Measurements from ENCODE around the gene PTPRJ. TPM values are rescaled to one million over a fixed set of nuclear protein-coding genes. Genes with fewer than 3 reads are reported as not detected.

The PTPRJ gene
- total RNA-seq, 2 experiments from 2014 or later, result 56.5 to 62.9 TPM

DNA sequence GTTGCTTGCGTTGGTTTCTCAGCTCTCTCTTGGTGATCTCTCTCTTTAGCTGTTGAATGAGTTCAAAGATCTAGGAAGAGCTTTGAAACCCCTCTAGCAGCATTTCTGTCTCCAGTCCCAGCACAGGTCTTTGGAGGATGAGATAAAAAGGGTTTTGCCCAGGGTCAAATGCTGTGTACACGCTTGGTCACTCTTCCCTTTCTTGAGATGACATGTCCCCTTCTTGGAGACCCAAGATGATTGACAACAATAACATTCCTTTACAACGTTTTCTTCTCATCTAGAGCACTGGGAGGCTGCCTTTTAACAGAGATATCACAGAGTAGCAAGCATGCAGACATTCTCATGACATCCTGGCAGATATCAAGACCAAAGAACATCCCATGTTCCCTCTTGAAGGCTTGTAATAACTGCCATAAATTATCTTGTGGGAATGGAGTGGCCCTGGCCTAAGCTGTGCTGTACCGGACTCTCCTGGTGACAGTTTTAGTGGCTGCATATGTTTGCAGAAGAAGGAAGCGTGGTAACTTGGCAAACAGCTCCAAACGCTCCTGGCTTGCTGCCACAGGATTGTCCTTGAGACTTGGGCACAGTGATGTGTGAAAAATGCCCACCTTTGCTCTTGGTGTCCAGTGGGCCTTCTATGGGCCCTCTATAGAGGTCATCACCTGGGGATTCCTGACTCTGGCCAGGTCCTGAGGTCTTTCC lies 107.8 kb downstream of the PTPRJ start:
- Mint-ChIP-seq H3K4me3 (no peak overlapping the region), H3K4me1 (ENCODE audit: low read depth) (peaks cover 42% of the 10 kb centered on the region), H3K27me3 (ENCODE audit: low read depth) (no peaks in the 10 kb centered on the region), H3K36me3 (ENCODE audit: low read depth) (peaks cover 13% of the 10 kb centered on the region), H3K9me3 (ENCODE audit: insufficient read depth) (no peaks in the 10 kb centered on the region), H3K27ac (no peak overlapping the region)
- DNase-seq (no peak), ATAC-seq (no peak)
- POLR2A ChIA-PET, result no interaction called here
- CTCF ChIA-PET, result interaction anchor here (1.3 to 2.3 kb wide), 3 partner anchors 20 to 154 kb away, joined by 3 to 6 read pairs (median 4); no protein-coding TSS in a partner anchor

DNA sequence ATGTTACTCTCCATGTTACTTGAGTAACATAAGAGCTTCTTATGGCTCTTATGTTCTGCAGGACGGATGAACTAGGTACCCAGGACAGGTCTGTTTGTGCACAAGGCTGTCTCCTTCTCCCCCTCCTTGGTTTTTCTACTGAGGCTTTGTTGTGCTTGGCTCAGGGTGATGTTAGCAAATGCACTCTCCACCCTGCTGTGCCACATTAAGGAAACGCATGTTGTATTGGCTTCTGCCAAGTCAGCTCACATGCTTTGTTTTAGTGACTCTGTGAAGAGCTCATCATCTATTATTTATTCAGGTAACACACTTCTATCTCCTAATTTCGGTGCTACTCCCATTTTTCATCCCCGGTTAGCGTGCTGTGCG lies 108.3 kb downstream of the PTPRJ start:
- Mint-ChIP-seq H3K27ac (no peak overlapping the region), H3K4me3 (no peak overlapping the region), H3K27me3 (ENCODE audit: low read depth) (no peaks in the 10 kb centered on the region), H3K9me3 (ENCODE audit: insufficient read depth) (no peaks in the 10 kb centered on the region), H3K4me1 (ENCODE audit: low read depth) (peaks cover 39% of the 10 kb centered on the region), H3K36me3 (ENCODE audit: low read depth) (peaks cover 11% of the 10 kb centered on the region)
- CTCF ChIA-PET, result interaction anchor here (1.3 to 2.3 kb wide), 2 partner anchors 19 to 154 kb away, joined by 3 to 6 read pairs; no protein-coding TSS in a partner anchor
- DNase-seq (no peak), ATAC-seq (no peak)
- POLR2A ChIA-PET, result no interaction called here

DNA sequence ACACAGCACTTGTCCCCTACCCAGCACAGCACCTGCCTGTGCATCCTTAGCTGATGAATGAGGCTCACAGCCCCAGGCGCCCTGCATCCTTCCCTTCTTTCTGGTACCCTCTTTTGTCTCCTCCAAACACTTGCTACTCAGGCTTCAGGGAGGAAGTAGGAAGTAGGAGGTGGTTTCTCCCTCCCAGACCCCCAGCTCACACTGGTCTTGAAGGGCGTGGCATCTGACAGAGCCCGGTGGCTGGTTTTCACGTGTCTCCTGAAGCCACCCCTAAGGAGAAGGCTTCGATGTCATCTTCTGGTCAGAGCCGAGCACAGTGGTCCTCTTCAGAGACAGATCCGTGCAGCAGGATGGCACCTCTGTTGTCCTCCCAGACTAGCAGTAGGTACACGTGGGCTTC lies 109.8 kb downstream of the PTPRJ start:
- POLR2A ChIA-PET, result no interaction called here
- peaks cover 6% of the 10 kb centered on the region for H3K36me3 Mint-ChIP-seq (ENCODE audit: low read depth)
- no peaks in the 10 kb centered on the region for H3K9me3 Mint-ChIP-seq (ENCODE audit: insufficient read depth)
- peak overlapping the region; percentile 23 for H3K27ac Mint-ChIP-seq
- H3K27me3 Mint-ChIP-seq (ENCODE audit: low read depth), result no peaks in the 10 kb centered on the region
- no peak for ATAC-seq
- no peak for DNase-seq
- H3K4me3 Mint-ChIP-seq, result no peak overlapping the region
- CTCF ChIA-PET, result interaction anchor here (2.3 kb wide), 1 partner anchor 17 kb away, joined by 6 read pairs; no protein-coding TSS in a partner anchor
- H3K4me1 Mint-ChIP-seq (ENCODE audit: low read depth), result peaks cover 44% of the 10 kb centered on the region

DNA sequence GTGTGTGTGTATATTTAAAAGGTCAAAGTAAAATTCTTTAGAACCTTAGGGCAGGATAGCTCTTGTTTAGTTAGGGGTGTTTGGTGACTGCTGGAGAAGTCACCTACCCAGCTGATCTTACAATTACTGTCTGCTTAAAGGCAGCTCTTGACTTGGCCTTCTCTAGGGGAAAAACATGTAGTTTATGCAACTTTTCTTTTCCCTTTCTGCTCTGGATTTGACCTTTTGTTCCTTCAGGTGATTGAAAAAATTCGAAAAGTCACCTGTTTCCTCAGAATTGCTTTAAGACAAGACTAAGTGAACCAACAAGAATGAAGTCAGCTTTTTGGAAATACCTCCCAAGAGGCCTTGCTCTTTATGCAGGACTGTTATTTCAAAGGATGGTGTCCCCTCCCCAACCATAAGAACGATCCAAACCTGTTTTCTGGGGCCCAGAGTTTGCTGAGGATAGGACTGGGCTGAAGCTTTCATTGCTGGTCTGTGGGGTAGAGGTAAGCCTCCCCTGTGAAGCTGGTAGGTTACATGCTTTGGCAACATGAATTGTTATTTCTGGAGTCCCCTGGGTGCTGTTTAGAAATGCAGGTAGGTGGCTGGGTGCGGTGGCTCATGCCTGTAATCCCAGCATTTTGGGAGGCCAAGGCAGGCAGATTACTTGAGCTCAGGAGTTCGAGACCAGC lies 111.2 kb downstream of the PTPRJ start:
- peaks cover 49% of the 10 kb centered on the region for H3K4me1 Mint-ChIP-seq (ENCODE audit: low read depth)
- ChIA-PET POLR2A (no interaction called here), CTCF (interaction anchor here (1.0 to 1.8 kb wide), 2 partner anchors 16 to 29 kb away, joined by 3 to 4 read pairs; no protein-coding TSS in a partner anchor)

DNA sequence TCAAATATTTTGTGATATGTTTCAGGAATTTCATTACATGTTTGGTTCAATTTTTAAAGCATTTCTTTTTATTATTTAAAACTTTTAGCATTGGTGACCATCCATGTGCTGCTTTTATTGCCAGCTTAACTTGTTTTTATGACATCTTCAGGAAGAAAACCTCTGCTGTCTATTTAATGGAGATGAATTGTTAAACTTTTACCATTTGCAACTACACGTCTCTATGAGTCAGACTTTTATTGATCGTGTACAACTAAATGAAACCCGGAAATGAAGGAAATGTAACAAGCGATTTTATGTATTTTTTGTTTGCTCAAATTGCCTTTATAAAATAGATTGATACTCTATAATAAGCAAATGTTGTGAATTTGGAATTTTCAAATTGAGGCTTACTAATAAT lies 113.0 kb downstream of the PTPRJ start:
- CTCF ChIA-PET, result interaction anchor here (1.1 kb wide), 1 partner anchor 16 kb away, joined by 4 read pairs; no protein-coding TSS in a partner anchor
- no peaks in the 10 kb centered on the region for H3K9me3 Mint-ChIP-seq (ENCODE audit: insufficient read depth)
- H3K36me3 Mint-ChIP-seq (ENCODE audit: low read depth), result peaks cover 7% of the 10 kb centered on the region
- POLR2A ChIA-PET, result no interaction called here
- peaks cover 58% of the 10 kb centered on the region for H3K4me1 Mint-ChIP-seq (ENCODE audit: low read depth)
- H3K4me3 Mint-ChIP-seq, result no peak overlapping the region
- H3K27ac Mint-ChIP-seq, result no peak overlapping the region
- ATAC-seq, result no peak
- no peaks in the 10 kb centered on the region for H3K27me3 Mint-ChIP-seq (ENCODE audit: low read depth)
- no peak for DNase-seq

More for the DNA sequence above, 111.2 kb downstream of the PTPRJ start:
- Mint-ChIP-seq H3K27me3 (ENCODE audit: low read depth) (no peaks in the 10 kb centered on the region), H3K4me3 (no peak overlapping the region), H3K27ac (no peak overlapping the region), H3K9me3 (ENCODE audit: insufficient read depth) (no peaks in the 10 kb centered on the region), H3K36me3 (ENCODE audit: low read depth) (peaks cover 4% of the 10 kb centered on the region)
- DNase-seq, result no peak
- ATAC-seq, result no peak

DNA sequence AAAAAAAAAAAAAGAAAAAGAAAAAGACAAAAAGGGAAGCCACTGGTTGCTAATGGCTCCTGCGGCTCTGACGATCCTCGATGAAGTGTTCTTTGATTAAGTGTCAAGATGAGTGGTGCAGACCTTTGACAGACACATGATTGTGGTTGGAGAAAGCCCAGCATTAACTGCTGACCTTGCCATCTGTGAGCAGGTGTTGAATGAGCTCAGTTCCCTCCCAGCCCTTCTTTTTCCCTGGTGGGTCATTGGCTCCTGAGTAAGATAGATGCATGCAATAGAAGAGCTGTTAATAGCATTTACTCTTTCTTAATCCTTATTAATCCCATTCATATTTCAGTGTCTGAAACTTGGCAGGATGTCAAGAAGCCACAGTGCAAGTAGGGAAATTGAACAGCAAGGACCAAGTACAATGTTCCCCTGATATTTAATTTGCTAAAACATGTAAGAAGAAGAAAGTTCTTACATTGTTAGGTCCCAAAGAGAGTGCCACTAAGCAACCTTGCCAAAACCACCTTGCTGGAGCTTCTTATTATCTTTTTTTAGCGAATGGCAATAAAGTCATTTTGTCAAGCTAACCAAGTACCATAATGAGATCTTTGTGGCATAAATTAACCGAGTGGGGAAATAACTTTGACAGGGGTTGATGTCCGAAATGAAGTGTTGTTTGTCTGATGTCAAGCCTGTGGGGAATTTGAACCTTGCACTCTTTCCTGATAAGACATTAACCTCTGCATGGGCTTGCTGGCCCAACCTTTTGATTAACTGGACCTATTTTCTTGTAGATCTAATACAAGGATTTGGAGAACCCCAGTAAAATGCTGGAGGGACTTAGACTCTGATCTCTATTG lies 113.7 kb downstream of the PTPRJ start:
- CTCF ChIA-PET, result interaction anchor here (1.1 kb wide), 1 partner anchor 15 kb away, joined by 4 read pairs; no protein-coding TSS in a partner anchor
- Mint-ChIP-seq H3K27ac (peak overlapping the region; percentile 7), H3K4me1 (ENCODE audit: low read depth) (peaks cover 58% of the 10 kb centered on the region), H3K27me3 (ENCODE audit: low read depth) (no peaks in the 10 kb centered on the region), H3K36me3 (ENCODE audit: low read depth) (peaks cover 7% of the 10 kb centered on the region), H3K9me3 (ENCODE audit: insufficient read depth) (no peaks in the 10 kb centered on the region), H3K4me3 (no peak overlapping the region)
- no peak for ATAC-seq
- POLR2A ChIA-PET, result no interaction called here
- DNase-seq, result peak; percentile 18

DNA sequence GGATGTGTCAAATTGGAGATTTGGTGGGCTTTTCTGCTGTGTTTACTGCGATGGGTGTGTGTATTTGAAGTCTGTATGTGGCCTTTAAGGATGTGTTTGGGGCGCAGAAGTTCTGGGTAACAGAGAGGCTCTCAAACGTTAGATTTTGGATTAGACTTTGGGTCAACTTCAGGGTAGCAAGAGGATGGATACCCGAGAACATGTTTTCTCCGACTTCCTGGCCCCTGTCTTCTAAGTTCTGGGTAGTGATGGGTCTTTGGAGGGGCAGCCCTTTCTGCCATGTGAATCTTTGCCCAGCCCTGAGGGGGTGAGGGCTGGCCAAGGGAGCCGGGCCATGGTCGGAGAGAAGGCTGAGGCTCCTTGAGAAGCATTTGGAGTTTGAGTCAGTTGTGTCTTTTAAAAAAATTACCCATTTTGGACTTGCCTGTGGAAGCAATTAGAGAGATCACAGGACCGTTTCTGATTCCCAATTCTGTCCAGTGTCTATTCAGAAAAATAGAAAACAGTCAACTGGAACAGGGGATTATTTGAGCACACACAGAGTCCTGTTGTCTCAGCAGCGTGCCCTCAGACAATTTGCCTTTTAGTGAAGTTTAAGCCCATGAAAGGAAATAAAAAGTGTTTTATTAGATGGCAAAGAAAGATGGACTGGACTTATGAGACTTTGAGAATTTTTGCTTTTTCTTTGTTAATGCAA lies 114.4 kb downstream of the PTPRJ start:
- ChIA-PET POLR2A (no interaction called here), CTCF (interaction anchor here (1.0 kb wide), 1 partner anchor 14 kb away, joined by 4 read pairs; no protein-coding TSS in a partner anchor)
- peak overlapping the region; percentile 7 for H3K27ac Mint-ChIP-seq
- no peaks in the 10 kb centered on the region for H3K9me3 Mint-ChIP-seq (ENCODE audit: insufficient read depth)
- DNase-seq (peak; percentile 1), ATAC-seq (no peak)
- H3K36me3 Mint-ChIP-seq (ENCODE audit: low read depth), result peaks cover 7% of the 10 kb centered on the region
- H3K4me1 Mint-ChIP-seq (ENCODE audit: low read depth), result peaks cover 57% of the 10 kb centered on the region
- H3K27me3 Mint-ChIP-seq (ENCODE audit: low read depth), result no peaks in the 10 kb centered on the region
- no peak overlapping the region for H3K4me3 Mint-ChIP-seq

DNA sequence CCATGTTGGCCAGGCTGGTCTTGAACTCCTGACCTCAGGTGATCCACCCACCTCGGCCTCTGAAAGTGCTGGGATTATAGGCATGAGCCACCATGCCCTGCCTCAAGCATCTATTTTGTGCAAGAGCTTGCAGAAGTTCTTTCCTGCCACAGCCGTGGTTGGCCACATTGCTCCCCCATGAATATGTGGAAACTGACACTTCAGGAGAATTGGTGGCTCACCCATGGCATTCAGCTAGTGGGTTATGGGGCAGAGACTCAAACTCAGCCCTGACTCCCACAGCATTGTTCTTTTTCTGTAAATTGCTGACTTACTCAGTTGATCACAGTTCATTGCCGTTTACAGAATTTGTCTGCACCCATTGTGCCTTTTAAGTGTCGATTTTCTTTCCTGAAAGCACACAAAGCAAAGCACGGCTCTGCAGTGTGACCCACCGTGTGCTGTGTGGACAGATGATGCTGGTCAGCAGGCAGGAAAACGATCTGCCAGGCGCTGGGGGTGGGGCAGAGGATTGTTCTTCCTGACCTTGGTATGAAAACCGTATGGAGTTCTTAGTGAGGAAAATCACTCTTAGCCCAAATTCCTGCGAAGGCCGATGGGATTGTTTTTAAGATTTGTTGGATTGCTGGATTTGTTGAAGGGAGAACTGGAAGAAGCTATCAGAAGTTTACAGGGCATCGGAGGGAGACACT lies 115.6 kb downstream of the PTPRJ start:
- H3K27me3 Mint-ChIP-seq (ENCODE audit: low read depth), result no peaks in the 10 kb centered on the region
- peaks cover 46% of the 10 kb centered on the region for H3K4me1 Mint-ChIP-seq (ENCODE audit: low read depth)
- ChIA-PET POLR2A (no interaction called here), CTCF (interaction anchor here (0.7 to 1.9 kb wide), 3 partner anchors 12 to 170 kb away, joined by 3 to 6 read pairs (median 4); no protein-coding TSS in a partner anchor)
- DNase-seq (peak; percentile 18), ATAC-seq (no peak)
- no peak overlapping the region for H3K27ac Mint-ChIP-seq
- no peaks in the 10 kb centered on the region for H3K9me3 Mint-ChIP-seq (ENCODE audit: insufficient read depth)
- H3K4me3 Mint-ChIP-seq, result no peak overlapping the region
- peaks cover 7% of the 10 kb centered on the region for H3K36me3 Mint-ChIP-seq (ENCODE audit: low read depth)

DNA sequence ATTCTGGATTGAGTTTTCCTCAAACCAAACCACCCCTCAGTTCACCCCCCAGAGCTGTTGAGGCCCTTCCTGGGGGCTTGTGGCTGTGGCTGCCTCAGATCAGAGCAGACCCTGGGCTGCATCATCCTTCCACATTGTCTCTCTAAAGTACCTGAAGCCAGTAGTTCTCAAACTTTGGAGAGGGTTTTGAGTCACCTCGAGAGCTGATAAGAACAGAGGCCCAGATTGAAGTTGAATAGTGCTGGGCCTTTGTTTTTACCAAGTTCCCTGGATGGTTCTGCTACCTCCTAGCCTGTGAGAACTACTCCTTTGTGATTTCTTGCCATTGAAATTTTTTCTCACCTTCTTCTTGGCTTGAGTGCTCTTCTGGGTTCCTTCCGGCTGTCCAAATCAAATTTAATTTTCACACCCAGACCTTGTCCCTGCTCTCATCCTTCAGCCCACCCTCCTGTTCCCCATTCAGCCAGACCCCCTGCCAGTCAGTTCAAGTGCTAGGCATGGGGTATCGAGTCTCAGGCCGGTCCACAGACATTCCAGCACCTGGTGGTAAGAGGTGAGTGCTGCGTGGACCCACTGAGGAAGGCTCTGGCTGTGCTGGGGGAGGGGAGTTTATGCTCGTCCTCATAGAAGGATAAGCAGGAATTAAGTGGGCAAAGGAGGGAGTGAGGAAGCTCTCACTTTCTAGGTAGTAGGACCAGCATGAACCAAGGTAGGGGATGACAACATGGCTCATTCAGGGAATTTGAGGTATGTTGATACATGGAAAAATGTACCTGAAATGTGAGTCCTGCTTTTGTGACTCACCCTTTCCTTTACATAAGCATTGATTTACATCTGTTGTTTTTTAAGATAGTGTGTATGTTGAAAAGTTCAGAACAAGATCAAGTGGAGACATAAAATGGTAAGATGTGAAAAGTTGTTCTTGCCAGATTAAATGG lies 116.5 kb downstream of the PTPRJ start:
- peak; percentile 1 for DNase-seq
- H3K4me1 Mint-ChIP-seq (ENCODE audit: low read depth), result peaks cover 45% of the 10 kb centered on the region
- POLR2A ChIA-PET, result no interaction called here
- CTCF ChIA-PET, result interaction anchor here (0.7 to 1.9 kb wide), 2 partner anchors 11 to 171 kb away, joined by 3 to 6 read pairs; no protein-coding TSS in a partner anchor
- ATAC-seq, result no peak
- no peaks in the 10 kb centered on the region for H3K9me3 Mint-ChIP-seq (ENCODE audit: insufficient read depth)
- peak overlapping the region; percentile 15 for H3K27ac Mint-ChIP-seq
- H3K4me3 Mint-ChIP-seq, result no peak overlapping the region
- H3K27me3 Mint-ChIP-seq (ENCODE audit: low read depth), result no peaks in the 10 kb centered on the region
- H3K36me3 Mint-ChIP-seq (ENCODE audit: low read depth), result peaks cover 9% of the 10 kb centered on the region

DNA sequence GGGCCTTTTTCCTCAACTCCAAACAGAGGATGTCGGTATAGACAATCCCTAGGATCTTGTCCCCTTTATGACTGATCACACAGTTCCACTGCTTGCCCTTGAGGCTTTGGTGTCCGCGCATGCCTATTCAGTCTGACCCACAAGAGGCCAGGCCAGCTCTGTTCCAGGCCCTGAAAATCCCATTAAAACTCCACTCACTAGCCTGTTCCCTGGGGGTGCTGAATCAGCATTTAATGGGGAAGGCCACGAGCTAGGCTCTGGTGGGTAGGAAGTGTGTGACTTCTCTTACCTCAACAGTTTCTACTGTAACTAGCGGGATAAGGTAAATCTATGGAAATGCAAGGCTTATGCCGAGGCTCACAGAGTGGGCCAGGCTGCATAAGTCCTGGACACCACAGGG lies 117.7 kb downstream of the PTPRJ start:
- Mint-ChIP-seq H3K4me1 (ENCODE audit: low read depth) (peaks cover 46% of the 10 kb centered on the region), H3K36me3 (ENCODE audit: low read depth) (peaks cover 9% of the 10 kb centered on the region), H3K27me3 (ENCODE audit: low read depth) (no peaks in the 10 kb centered on the region), H3K27ac (peak overlapping the region; percentile 20), H3K9me3 (ENCODE audit: insufficient read depth) (no peaks in the 10 kb centered on the region), H3K4me3 (no peak overlapping the region)
- CTCF ChIA-PET, result interaction anchor here (2.8 kb wide), 1 partner anchor 10 kb away, joined by 15 read pairs; no protein-coding TSS in a partner anchor
- POLR2A ChIA-PET, result interaction anchor here (0.7 kb wide), 1 partner anchor 27 kb away, joined by 3 read pairs; no protein-coding TSS in a partner anchor
- DNase-seq (no peak), ATAC-seq (no peak)

Data from activated CD8-positive, alpha-beta T cell treated with anti-CD3 and anti-CD28 coated beads, Interleukin-2, amount 10 ng/mL, durations not matched to agents 7 days and 5 days (primary cell).